GM10266 (cell line): Measurements from ENCODE around the gene GABBR2.
"Not testable (repeated sequence)": the region's sequence is repeated elsewhere in the genome, so short reads cannot be mapped to it uniquely, and the experiment has no call there.

Experiments
- DNase-seq: peaks from one replicate; pipeline ENCODE4 v3.0.0; 2012; ENCODE audit errors: extremely low spot score
- CTCF ChIP-seq: IDR thresholded peaks from 2 replicates; pipeline ENCODE4 v1.5.1; 2012; ENCODE audit warnings: mild to moderate bottlenecking, low read depth; ENCODE audit not compliant: control insufficient read depth, insufficient read depth; ENCODE audit errors: missing control alignments

GABBR2 gene

GRCh38 chr9:98506422-98507054 lies 202.2 kb downstream of the GABBR2 start:
- DNase-seq: no peak
- TF ChIP-seq CTCF: no peak

DNA sequence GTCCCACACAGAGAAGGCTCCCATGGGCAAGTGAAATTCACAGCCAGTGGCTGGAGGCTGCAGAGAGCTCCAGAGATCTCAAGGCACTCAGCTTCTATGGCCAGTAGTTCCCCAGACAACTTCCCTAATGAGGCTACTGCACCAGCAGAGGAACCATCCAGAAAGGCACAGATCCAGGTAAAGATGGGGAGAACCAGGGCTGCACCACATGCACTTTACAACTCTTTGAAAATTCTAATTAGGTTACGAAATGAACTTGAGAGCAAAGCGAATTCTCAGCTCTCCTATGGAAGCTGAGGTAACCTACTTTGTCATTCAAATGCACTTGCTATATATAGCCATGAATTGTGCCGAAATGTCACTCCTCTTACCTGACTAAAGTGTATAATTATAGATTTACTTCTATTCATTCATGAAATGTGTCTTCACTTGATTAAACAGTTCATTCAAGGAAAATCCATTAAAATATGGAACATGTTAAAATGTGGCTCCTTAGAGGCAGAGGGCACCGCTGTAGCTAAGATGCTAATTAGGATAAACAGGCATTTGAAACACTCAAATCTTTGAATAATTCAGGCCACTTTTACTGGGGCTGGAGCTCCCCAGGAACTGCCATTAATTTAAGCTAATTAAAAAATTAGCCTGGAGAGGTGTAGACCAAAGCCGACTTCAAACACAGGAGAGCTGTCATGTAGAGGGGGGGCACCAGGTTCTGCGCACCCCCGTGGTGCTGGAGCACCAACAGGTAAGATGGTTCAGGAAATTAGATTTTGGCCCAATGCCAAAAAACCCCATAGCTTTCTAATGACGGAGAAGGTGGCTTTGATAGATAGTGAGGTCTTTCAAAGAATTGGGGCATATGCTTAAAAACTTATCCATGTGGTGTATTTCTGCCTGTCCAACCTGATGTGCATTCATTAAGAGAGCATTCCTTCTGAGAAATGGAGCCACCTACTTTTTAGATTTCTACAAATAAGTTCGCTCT lies 204.1 kb downstream of the GABBR2 start:
- no peak for TF ChIP-seq CTCF
- DNase-seq: no peak

DNA sequence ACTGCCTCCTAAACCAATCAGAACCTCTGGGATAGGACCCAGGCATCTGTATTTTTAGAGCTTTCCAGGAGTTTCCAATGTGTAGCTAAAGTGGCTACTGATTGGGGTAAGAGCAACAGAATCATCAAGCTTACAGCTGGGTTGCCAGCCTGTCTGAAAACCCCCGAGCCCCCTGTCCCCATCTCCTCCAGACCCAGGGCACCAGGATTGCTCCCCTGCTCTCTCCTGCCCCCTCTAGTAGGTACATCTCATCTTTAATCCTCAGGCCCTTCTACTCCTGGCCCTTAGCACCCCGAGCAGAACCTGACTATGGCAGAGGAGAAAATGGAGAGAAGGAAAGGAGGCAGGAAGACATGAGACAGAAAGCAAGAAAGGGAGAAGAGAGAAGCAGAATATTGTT lies 204.9 kb downstream of the GABBR2 start:
- no peak for DNase-seq
- no peak for TF ChIP-seq CTCF

DNA sequence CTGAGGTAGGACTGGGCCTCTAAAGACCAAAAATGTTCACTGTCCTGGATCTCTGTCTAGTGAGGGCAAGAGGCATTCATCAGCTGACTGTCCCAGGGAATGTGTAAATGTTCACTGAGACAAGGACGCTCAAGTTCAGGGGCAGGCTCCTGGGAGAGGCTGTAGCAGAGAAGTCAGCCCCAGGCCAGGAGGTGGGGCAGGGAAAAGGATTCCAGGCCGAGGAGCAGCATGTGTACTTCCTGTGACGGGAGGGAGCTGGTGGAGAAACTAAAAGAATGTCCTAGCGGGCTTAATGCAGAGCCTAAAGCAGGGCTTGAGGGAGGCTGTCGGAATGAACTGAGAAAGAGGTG lies 205.8 kb downstream of the GABBR2 start:
- no peak for TF ChIP-seq CTCF
- no peak for DNase-seq

- no peak for DNase-seq
- no peak for TF ChIP-seq CTCF
Observed at GRCh38 chr9:98502311-98502975, 206.3 kb downstream of the GABBR2 start.

GRCh38 chr9:98501819-98502218 lies 206.9 kb downstream of the GABBR2 start:
- TF ChIP-seq CTCF: no peak
- DNase-seq: no peak

- not testable (repeated sequence) for DNase-seq
Observed at GRCh38 chr9:98501259-98501658, 207.5 kb downstream of the GABBR2 start.
